Spleen (tissue), 11 donors: Measurements from ENCODE around the gene NLK. TPM values are rescaled to one million over a fixed set of nuclear protein-coding genes. Genes with fewer than 3 reads are reported as not detected.
"Not testable (repeated sequence)": the region's sequence is repeated elsewhere in the genome, so short reads cannot be mapped to it uniquely, and the experiment has no call there.

Experiments used
- DNase-seq: peaks from one replicate; pipeline ENCODE4 v3.0.0-alpha.2; 2020
- H3K27ac ChIP-seq, 8 donors: fragments of 200-600 bp; sonication (generic) in 7 of 8; 1 replicate in 4 of 8; 2 replicates in 4 of 8; pipeline versions ENCODE4 v1.5.0 to v1.8.0; 2016 to 2021; ENCODE audit warnings: inconsistent platforms in 4 of 8, mild to moderate bottlenecking in 4 of 8, moderate library complexity in 1 of 8
- H3K27me3 ChIP-seq, 7 donors: fragments of 200-600 bp; sonication (generic) in 6 of 7; replicated peaks in 1 of 7; 1 replicate in 4 of 7; 2 replicates in 3 of 7; pipeline versions ENCODE4 v1.5.0 to v1.8.0; 2016 to 2021; ENCODE audit warnings: inconsistent platforms in 3 of 7, mild to moderate bottlenecking in 1 of 7
- H3K36me3 ChIP-seq, 6 donors: fragments of 200-600 bp; sonication (generic) in 5 of 6; 1 replicate in 4 of 6; 2 replicates in 2 of 6; pipeline versions ENCODE4 v1.5.0 to v1.8.0; 2016 to 2021; ENCODE audit warnings: inconsistent platforms in 2 of 6
- H3K4me1 ChIP-seq, 6 donors: fragments of 200-600 bp; sonication (generic) in 5 of 6; 1 replicate in 3 of 6; 2 replicates in 3 of 6; pipeline versions ENCODE4 v1.5.0 to v1.8.0; 2016 to 2021; ENCODE audit warnings: inconsistent platforms in 3 of 6
- H3K4me3 ChIP-seq, 8 donors: fragments of 200-600 bp; sonication (generic) in 7 of 8; 1 replicate in 4 of 8; 2 replicates in 4 of 8; pipeline versions ENCODE4 v1.5.0 to v1.8.0; 2016 to 2021; ENCODE audit warnings: inconsistent platforms in 4 of 8, mild to moderate bottlenecking in 4 of 8, moderate library complexity in 2 of 8
- H3K9me3 ChIP-seq, 8 donors: fragments of 200-600 bp; sonication (generic) in 7 of 8; 1 replicate in 4 of 8; 2 replicates in 4 of 8; pipeline versions ENCODE4 v1.5.0 to v1.8.0; 2016 to 2021; ENCODE audit warnings: inconsistent platforms in 4 of 8
- POLR2A ChIP-seq, 3 donors: fragments of 450-650 bp; IDR thresholded peaks; one replicate each; pipeline ENCODE4 v1.5.1; 2017; ENCODE audit warnings: antibody characterized with exemption in 3 of 3, mild to moderate bottlenecking in 1 of 3
- POLR2AphosphoS5 ChIP-seq, 3 donors: sonication (generic); formaldehyde crosslinking; IDR thresholded peaks; one replicate each; pipeline ENCODE4 v1.5.1; 2017; ENCODE audit warnings: antibody characterized with exemption in 3 of 3
- WGBS, 5 donors: extraction: QIAGEN DNeasy Blood & Tissue Kit in 3 of 5; methylation state at CpG; one replicate each; pipeline versions ENCODE4 v1.1.5 to v1.1.7; 2013 to 2018; 5-methylcytosine and 5-hydroxymethylcytosine counted together
- intact Hi-C: fragments of 100-400 bp; cut with DNase I; formaldehyde crosslinking; loops from one replicate; pipeline ENCODE4 v1.15.0; 2023; ENCODE audit warnings: low total_unique reads
- polyA plus RNA-seq, 3 donors: library from polyadenylated mRNA; stranded (reverse); fragments of 200-250 nt; gene quantifications; one replicate each; pipeline ENCODE4 v1.2.1, GENCODE V29; 2013
- total RNA-seq, 7 donors: library from RNA; depleted of rRNA in 3 of 7; stranded (reverse); fragments of >200 nt in 3 of 7; fragmentation: NEBNext Ultra II Directional in 4 of 7; extraction: Animal tissue kit (Norgen Biotek cat#: 25700) in 4 of 7; gene quantifications; one replicate each; pipeline versions ENCODE4 v1.1.0 to v1.2.1, GENCODE V29; 2016 to 2021
- TF ChIP-seq, protein P1 (sequence below), 11 experiments: fragments of 200-600 bp in 7 of 11; fragments of 450-650 bp in 4 of 11; sonication (generic) in 4 of 11; IDR thresholded peaks in 8 of 11; conservative IDR thresholded peaks in 3 of 11; 1 replicate in 7 of 11; 2 replicates in 4 of 11; pipeline versions ENCODE4 v1.4.0 to v1.8.0; 2016 to 2021; ENCODE audit warnings: antibody characterized with exemption in 11 of 11, inconsistent platforms in 4 of 11, mild to moderate bottlenecking in 1 of 11
- donor health status: healthy with polysubstance abuse.
- donor health status: DM: no; HTN: no; CAD: no; lungs with moderate emphysema.
- donor health status: DM: no; HTN: no; CAD: no.
- donor health status: Bipolar disorder and iron deficiency.
- donor health status: healthy.
- donor health status: DM: no; HTN: no; CAD: no.
- donor health status: DM: yes; HTN: yes; CAD: no.

Gene NLK
- total and polyA plus RNA-seq, 10 donors, result 12.6 to 49.4 (median 34.3) TPM

DNA sequence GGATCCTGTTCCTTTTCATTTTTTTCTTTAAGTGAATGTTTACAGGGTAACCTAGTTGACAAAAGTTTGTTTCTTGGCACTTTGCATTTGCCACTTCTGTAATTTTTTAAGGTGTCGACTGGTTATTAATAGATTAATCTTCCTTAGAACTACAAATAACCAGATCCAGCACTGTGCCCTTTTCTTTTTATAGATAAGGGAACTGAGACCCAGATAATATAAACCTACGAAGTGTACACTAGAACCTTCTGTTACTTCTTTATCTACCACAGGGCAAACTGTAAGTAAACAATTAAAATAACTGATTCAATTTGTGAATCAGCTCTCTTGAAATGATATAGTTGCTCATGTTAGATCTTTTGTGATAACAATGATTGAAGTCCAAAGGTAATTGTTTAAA lies 55.4 kb downstream of the NLK start:
- DNase-seq, result no peak
- WGBS, 5 donors, result 52 to 63% (median 62%) methylated on average over 2 of the region's 2 CpGs
- Histone ChIP-seq H3K27ac (peak overlapping the region in 2 of 8 donors; percentile 9 to 47), H3K4me1 (peaks cover 0 to 22% (median 11%) of the 10 kb centered on the region in 6 donors), H3K27me3 (no peaks in the 10 kb centered on the region), H3K4me3 (no peak overlapping the region), H3K36me3 (peaks cover 0 to 11% (median 0%) of the 10 kb centered on the region in 6 donors), H3K9me3 (no peaks in the 10 kb centered on the region)
- TF ChIP-seq POLR2A (IDR thresholded peaks at IDR 0.05) (no peak), POLR2AphosphoS5 (IDR thresholded peaks at IDR 0.05) (no peak)
- TF ChIP-seq, protein P1, sequence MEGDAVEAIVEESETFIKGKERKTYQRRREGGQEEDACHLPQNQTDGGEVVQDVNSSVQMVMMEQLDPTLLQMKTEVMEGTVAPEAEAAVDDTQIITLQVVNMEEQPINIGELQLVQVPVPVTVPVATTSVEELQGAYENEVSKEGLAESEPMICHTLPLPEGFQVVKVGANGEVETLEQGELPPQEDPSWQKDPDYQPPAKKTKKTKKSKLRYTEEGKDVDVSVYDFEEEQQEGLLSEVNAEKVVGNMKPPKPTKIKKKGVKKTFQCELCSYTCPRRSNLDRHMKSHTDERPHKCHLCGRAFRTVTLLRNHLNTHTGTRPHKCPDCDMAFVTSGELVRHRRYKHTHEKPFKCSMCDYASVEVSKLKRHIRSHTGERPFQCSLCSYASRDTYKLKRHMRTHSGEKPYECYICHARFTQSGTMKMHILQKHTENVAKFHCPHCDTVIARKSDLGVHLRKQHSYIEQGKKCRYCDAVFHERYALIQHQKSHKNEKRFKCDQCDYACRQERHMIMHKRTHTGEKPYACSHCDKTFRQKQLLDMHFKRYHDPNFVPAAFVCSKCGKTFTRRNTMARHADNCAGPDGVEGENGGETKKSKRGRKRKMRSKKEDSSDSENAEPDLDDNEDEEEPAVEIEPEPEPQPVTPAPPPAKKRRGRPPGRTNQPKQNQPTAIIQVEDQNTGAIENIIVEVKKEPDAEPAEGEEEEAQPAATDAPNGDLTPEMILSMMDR (IDR thresholded peaks at IDR 0.05 in 8 of 11, conservative IDR thresholded peaks at IDR 0.05 in 3 of 11), result no peak
- intact Hi-C loops, result no loop called here

DNA sequence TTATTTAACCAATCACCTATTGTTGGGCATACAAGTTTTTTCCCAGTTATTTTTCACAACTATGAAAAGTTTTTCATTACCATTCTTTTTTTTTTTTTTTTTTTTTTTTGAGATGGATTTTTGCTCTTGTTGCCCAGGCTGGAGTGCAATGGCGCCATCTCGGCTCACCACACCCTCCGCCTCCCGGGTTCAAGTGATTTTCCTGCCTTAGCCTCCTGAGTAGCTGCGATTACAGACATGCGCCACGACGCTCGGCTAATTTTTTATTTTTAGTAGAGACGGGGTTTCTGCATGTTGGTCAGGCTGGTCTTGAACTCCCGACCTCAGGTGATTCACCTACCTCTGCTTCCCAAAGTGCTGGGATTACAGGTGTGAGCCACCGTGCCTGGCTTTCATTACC lies 56.1 kb downstream of the NLK start:
- intact Hi-C loops, H3K4me3 ChIP-seq: not testable (repeated sequence)

DNA sequence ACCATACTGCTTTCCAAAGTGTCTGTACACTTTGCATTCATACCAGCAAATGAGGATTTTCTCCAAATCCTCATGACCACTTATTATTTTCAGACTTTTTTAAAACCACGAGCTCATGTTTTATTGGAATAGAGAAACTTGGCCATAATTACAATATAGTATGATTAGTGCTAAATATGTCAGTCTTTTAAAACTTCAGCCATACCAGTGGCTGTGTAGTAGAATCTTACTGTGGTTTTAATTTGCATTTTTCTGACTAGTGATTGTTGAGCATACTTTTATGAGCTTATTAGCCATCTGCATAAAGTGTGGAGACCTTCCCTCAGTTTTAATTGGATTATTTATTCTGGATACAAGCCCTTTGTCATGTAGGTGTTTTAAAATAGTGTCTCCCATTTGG lies 57.8 kb downstream of the NLK start:
- no peaks in the 10 kb centered on the region for H3K9me3 ChIP-seq
- no peak overlapping the region for H3K27ac ChIP-seq
- 86 to 96% (median 96%) methylated on average over 1 of the region's 1 CpG for WGBS, 5 donors
- no peak for DNase-seq
- TF ChIP-seq POLR2A (IDR thresholded peaks at IDR 0.05), result no peak
- no peak for TF ChIP-seq POLR2AphosphoS5 (IDR thresholded peaks at IDR 0.05)
- TF ChIP-seq, protein P1 (IDR thresholded peaks at IDR 0.05 in 8 of 11, conservative IDR thresholded peaks at IDR 0.05 in 3 of 11), result no peak
- H3K27me3 ChIP-seq, result no peaks in the 10 kb centered on the region
- peaks cover 0 to 11% (median 0%) of the 10 kb centered on the region in 6 donors for H3K36me3 ChIP-seq
- no peak overlapping the region for H3K4me3 ChIP-seq
- H3K4me1 ChIP-seq, result peaks cover 0 to 22% (median 11%) of the 10 kb centered on the region in 6 donors
- intact Hi-C loops, result no loop called here

More for the DNA sequence above, 56.1 kb downstream of the NLK start:
- WGBS, 5 donors, result 96 to 98% (median 98%) methylated on average over 12 of the region's 12 CpGs
- Histone ChIP-seq H3K27ac (peak overlapping the region in 2 of 8 donors; percentile 9 to 47), H3K4me1 (peaks cover 0 to 22% (median 11%) of the 10 kb centered on the region in 6 donors), H3K36me3 (peaks cover 0 to 11% (median 0%) of the 10 kb centered on the region in 6 donors)
- H3K27me3 ChIP-seq, DNase-seq, H3K9me3 ChIP-seq: not testable (repeated sequence)

DNA sequence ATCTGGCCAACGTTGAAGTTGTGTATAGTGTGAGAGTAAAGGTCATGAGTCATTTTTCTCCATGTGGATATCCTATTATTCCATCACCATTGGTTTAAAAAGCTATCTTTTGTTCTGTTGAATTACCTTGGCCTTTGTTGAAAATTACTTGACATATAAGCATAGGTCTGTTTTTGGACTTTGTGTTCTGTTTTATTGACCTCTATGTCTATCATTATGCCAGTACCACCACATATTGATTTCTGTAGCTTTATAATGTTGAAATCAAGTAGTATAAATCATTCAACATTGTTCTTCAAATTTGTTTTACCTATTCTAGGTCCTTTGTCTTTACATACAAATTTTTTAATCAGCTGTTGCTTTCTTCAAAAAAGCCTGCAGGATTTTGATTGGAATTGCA lies 58.5 kb downstream of the NLK start:
- WGBS, 5 donors, result 78 to 89% (median 83%) methylated on average over 1 of the region's 1 CpG

DNA sequence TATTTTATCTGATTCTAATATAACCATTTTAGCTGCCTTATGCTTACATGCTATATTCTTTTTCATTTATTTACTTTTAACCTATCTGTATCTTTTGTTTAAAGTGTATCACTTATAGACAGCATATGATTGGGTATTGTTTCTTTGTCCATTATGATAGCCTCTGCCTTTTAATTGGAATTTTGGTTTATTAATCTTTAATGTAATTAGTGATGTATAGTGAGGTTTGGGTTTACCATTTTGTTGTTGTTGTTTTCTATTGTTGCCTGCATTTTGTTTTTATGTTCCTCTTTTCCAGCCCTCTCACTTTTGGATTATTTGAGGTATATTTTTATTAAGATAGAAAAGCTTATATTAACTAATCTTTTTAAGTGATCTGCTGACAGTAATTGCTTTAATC lies 59.4 kb downstream of the NLK start:
- Histone ChIP-seq H3K27me3 (no peaks in the 10 kb centered on the region), H3K27ac (no peak overlapping the region), H3K4me1 (peaks cover 0 to 16% (median 9%) of the 10 kb centered on the region in 6 donors), H3K9me3 (no peaks in the 10 kb centered on the region), H3K4me3 (no peak overlapping the region), H3K36me3 (peaks cover 0 to 11% (median 0%) of the 10 kb centered on the region in 6 donors)
- TF ChIP-seq, protein P1 (IDR thresholded peaks at IDR 0.05 in 8 of 11, conservative IDR thresholded peaks at IDR 0.05 in 3 of 11), result no peak
- no peak for TF ChIP-seq POLR2AphosphoS5 (IDR thresholded peaks at IDR 0.05)
- no peak for TF ChIP-seq POLR2A (IDR thresholded peaks at IDR 0.05)
- intact Hi-C loops, result no loop called here
- DNase-seq, result no peak

More for the DNA sequence above, 58.5 kb downstream of the NLK start:
- H3K4me3 ChIP-seq, result no peak overlapping the region
- H3K9me3 ChIP-seq, result no peaks in the 10 kb centered on the region
- intact Hi-C loops, result no loop called here
- H3K27me3 ChIP-seq, result no peaks in the 10 kb centered on the region
- H3K4me1 ChIP-seq, result peaks cover 0 to 22% (median 11%) of the 10 kb centered on the region in 6 donors
- DNase-seq, result no peak
- peaks cover 0 to 11% (median 0%) of the 10 kb centered on the region in 6 donors for H3K36me3 ChIP-seq
- TF ChIP-seq POLR2A (IDR thresholded peaks at IDR 0.05), result no peak
- no peak overlapping the region for H3K27ac ChIP-seq
